ENCODE measurements around the gene DNAJC3. TPM values are rescaled to one million over a fixed set of nuclear protein-coding genes. Genes with fewer than 3 reads are reported as not detected.
"Not testable (repeated sequence)": the region's sequence is repeated elsewhere in the genome, so short reads cannot be mapped to it uniquely, and the experiment has no call there.

The DNAJC3 gene
- total RNA-seq, 1 experiment from 2014 or later: 22.5 TPM

- not testable (repeated sequence) for H3K4me3 ChIP-seq, DNase-seq
These were observed 63.4 kb downstream of the DNAJC3 start for GRCh38 chr13:95740071-95740978.

DNA sequence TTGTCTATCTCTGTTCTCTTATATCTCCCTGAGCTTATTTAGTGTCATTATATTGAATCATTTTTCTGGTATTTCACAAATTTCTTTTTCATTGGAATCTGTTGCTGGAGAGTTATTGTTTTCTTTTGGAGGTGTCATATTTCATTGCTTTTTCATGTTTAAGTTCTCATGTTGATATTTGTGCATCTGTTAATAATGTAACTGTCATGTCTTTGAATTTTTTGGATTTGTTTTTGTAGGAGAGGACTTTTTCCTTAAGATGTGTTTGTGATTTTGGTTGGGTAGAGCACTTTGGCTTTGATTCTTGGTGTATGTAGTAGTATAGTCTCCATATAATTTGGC, 64.0 kb downstream of the DNAJC3 start:
- Histone ChIP-seq H3K9me3 (no peaks in the 10 kb centered on the region), H3K36me3 (no peaks in the 10 kb centered on the region), H3K27me3 (no peaks in the 10 kb centered on the region), H3K4me3 (no peak overlapping the region)
- no peak for DNase-seq

More at GRCh38 chr13:95740071-95740978, 63.4 kb downstream of the DNAJC3 start:
- H3K36me3 ChIP-seq, H3K9me3 ChIP-seq, H3K27me3 ChIP-seq: not testable (repeated sequence)

DNA sequence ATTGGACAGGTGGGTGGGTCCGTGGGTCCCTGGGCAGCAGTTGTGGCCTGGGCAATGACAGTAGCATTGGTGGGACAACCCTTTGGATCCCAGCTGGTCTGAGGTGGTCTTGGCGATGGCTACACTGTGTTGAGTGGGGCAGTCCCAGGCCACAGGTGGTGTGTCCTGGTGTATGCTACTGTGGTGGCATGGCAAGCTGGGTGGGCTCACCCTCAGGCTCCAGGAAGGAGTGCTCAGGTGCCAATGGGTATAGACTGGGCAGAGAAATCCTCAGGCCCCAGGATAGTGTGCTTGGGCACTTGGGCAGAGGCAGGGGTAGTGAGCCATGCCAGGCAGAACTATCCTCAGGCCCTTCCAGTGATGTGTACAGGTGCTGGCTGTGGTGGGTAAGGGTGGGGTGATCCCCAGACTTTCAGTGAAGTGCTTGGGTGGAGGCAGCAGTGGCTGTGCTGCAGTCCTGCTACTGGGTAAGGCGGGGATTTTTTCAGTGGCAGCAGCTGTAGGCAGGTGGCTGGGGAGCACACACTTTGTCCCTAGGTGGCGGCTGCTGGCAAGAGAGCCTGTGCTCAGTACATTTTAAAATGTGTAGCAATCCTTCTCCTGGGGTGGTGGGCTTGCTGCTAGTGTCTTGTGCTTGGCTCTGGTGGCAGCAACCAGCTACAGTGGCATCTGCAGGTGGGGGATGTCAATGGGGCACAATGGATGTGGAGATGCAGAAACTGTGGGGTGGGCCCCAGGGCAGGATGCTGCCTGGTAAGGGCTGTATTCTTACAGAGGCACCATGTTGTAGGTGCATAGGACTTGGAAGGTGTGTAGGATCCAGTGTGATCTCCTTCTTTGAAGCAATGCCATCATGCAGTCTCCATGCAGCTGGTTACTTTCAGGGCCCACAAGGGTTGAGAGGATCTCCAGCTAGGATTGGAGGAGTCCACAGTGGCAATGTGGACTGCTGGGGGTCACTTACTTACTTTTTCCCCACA, 64.9 kb downstream of the DNAJC3 start:
- no peak for DNase-seq
- no peaks in the 10 kb centered on the region for H3K27me3 ChIP-seq

DNA sequence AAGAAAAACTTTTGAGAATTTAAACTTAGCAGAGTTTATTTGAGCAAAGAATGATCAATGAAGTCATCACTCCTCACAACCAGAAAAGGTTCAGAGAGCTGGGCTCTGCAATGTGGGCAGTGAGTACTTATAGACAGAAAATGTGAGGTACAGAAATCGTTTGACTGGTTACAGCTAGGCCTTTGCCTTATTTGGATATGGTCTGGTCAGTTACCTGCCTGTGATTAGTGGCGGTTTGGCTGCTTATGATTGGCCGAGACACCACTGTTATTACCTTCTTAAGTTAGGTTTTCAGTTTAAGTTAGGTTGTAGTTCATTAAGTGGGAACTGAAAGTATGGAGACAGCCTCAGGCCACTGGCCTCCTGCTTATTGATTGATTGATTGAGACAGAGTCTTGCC, 66.3 kb downstream of the DNAJC3 start:
- H3K9me3 ChIP-seq: no peaks in the 10 kb centered on the region
- no peak overlapping the region for H3K4me3 ChIP-seq
- no peaks in the 10 kb centered on the region for H3K27me3 ChIP-seq
- H3K36me3 ChIP-seq: no peaks in the 10 kb centered on the region
- DNase-seq: no peak

More for the DNA sequence above, 64.9 kb downstream of the DNAJC3 start:
- Histone ChIP-seq H3K4me3 (no peak overlapping the region), H3K36me3 (no peaks in the 10 kb centered on the region), H3K9me3 (no peaks in the 10 kb centered on the region)

GRCh38 chr13:95745289-95745688, 68.3 kb downstream of the DNAJC3 start:
- Histone ChIP-seq H3K27me3 (no peaks in the 10 kb centered on the region), H3K9me3 (no peaks in the 10 kb centered on the region), H3K4me3 (no peak overlapping the region), H3K36me3 (no peaks in the 10 kb centered on the region)
- DNase-seq: no peak

- Histone ChIP-seq H3K36me3 (no peaks in the 10 kb centered on the region), H3K4me3 (no peak overlapping the region), H3K27me3 (no peaks in the 10 kb centered on the region), H3K9me3 (no peaks in the 10 kb centered on the region)
- no peak for DNase-seq
These were observed 68.8 kb downstream of the DNAJC3 start for GRCh38 chr13:95745752-95746151.

GRCh38 chr13:95749545-95749944, 72.6 kb downstream of the DNAJC3 start:
- no peaks in the 10 kb centered on the region for H3K9me3 ChIP-seq
- H3K27me3 ChIP-seq: no peaks in the 10 kb centered on the region
- H3K4me3 ChIP-seq: no peak overlapping the region
- peaks cover 4% of the 10 kb centered on the region; the same call in 1 of the 2 replicates for H3K36me3 ChIP-seq
- DNase-seq: no peak

DNA sequence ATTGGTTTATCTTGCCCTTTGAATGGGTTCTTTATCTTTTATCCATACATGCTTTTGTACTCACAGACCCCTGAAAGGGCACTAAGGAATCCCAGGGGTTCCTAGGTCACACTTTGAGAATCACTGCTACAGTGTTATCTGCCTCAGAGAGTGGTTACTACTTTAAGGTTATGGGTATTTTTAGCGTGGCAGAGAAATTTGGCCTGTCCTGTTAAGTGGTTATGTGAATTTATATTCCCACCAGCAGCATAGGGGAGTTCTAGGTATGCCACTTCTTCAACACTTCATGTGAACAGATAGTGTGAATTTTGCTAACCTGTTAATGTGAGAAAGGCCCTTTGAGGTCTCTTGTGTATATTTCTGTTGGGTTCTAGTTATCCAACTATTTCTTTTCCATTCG, 75.7 kb downstream of the DNAJC3 start:
- Histone ChIP-seq H3K9me3 (no peaks in the 10 kb centered on the region), H3K4me3 (no peak overlapping the region)
- no peak for DNase-seq

GRCh38 chr13:95754069-95754468, 77.1 kb downstream of the DNAJC3 start:
- Histone ChIP-seq H3K27me3 (no peaks in the 10 kb centered on the region), H3K9me3 (no peaks in the 10 kb centered on the region), H3K36me3 (peaks cover 4% of the 10 kb centered on the region; the same call in 1 of the 2 replicates), H3K4me3 (no peak overlapping the region)
- peak; percentile 29 for DNase-seq

More for the DNA sequence above, 75.7 kb downstream of the DNAJC3 start:
- H3K36me3 ChIP-seq: peaks cover 4% of the 10 kb centered on the region; the same call in 1 of the 2 replicates
- H3K27me3 ChIP-seq: no peaks in the 10 kb centered on the region

DNA sequence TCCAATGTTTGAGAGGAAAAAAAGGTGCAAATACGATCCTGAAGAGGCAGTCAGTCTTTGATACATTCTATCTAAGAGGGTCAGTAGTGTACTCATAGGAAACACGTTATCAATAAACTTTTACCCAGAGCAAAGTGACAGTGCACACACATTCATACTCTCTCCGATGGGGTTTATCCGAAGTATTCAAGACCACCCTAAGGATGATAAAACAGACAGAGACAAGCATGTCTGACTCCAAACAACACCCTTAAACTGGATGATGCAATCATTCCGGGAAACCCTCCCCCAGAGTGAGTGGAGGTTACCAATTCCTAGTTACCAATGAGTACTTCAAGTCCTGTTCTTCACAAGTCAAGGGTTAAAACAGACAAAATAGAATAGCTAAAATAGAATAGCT, 79.1 kb downstream of the DNAJC3 start:
- DNase-seq: no peak
- no peaks in the 10 kb centered on the region for H3K9me3 ChIP-seq
- H3K27me3 ChIP-seq: no peaks in the 10 kb centered on the region
- H3K36me3 ChIP-seq: peaks cover 4% of the 10 kb centered on the region; the same call in 1 of the 2 replicates
- H3K4me3 ChIP-seq: no peak overlapping the region

- H3K9me3 ChIP-seq, H3K27me3 ChIP-seq, DNase-seq, H3K4me3 ChIP-seq, H3K36me3 ChIP-seq: not testable (repeated sequence)
These were observed 85.7 kb downstream of the DNAJC3 start for GRCh38 chr13:95762626-95763025.

- no peak for DNase-seq
- H3K36me3 ChIP-seq: peaks cover 3% of the 10 kb centered on the region
- no peaks in the 10 kb centered on the region for H3K9me3 ChIP-seq
- H3K27me3 ChIP-seq: no peaks in the 10 kb centered on the region
- H3K4me3 ChIP-seq: no peak overlapping the region
These were observed 86.7 kb downstream of the DNAJC3 start for GRCh38 chr13:95763601-95764000.

- no peaks in the 10 kb centered on the region for H3K27me3 ChIP-seq
- H3K9me3 ChIP-seq: no peaks in the 10 kb centered on the region
- H3K4me3 ChIP-seq: no peak overlapping the region
- no peak for DNase-seq
- no peaks in the 10 kb centered on the region; the same call in none of the 2 replicates for H3K36me3 ChIP-seq
These were observed 95.0 kb downstream of the DNAJC3 start for GRCh38 chr13:95771905-95772304.

GRCh38 chr13:95779522-95779921, 102.6 kb downstream of the DNAJC3 start:
- no peak for DNase-seq
- no peak overlapping the region for H3K4me3 ChIP-seq
- H3K36me3 ChIP-seq: peaks cover 16% of the 10 kb centered on the region
- no peaks in the 10 kb centered on the region for H3K27me3 ChIP-seq
- H3K9me3 ChIP-seq: peaks cover 3% of the 10 kb centered on the region; the same call in 1 of the 2 replicates

GRCh38 chr13:95781016-95781415, 104.1 kb downstream of the DNAJC3 start:
- H3K4me3 ChIP-seq: no peak overlapping the region
- H3K27me3 ChIP-seq: no peaks in the 10 kb centered on the region

DNA sequence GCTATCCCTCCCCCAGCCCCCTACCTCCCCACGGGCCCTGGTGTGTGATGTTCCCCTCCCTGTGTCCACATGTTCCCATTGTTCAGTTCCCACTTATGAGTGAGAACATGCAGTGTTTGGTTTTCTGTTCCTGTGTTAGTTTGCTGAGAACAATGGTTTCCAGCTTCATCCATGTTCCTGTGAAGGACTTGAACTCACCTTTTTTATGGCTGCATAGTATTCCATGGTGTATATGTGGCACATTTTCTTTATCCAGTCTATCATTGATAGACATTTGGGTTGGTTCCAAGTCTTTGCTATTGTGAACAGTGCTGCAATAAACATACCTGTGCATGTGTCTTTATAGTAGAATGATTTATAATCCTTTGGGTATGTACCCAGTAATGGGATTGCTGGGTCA, 105.0 kb downstream of the DNAJC3 start:
- peaks cover 25% of the 10 kb centered on the region for H3K36me3 ChIP-seq
- not testable (repeated sequence) for DNase-seq, H3K9me3 ChIP-seq, H3K27me3 ChIP-seq, H3K4me3 ChIP-seq

More at GRCh38 chr13:95781016-95781415, 104.1 kb downstream of the DNAJC3 start:
- Histone ChIP-seq H3K9me3 (peaks cover 3% of the 10 kb centered on the region; the same call in 1 of the 2 replicates), H3K36me3 (peaks cover 19% of the 10 kb centered on the region)
- no peak for DNase-seq

DNA sequence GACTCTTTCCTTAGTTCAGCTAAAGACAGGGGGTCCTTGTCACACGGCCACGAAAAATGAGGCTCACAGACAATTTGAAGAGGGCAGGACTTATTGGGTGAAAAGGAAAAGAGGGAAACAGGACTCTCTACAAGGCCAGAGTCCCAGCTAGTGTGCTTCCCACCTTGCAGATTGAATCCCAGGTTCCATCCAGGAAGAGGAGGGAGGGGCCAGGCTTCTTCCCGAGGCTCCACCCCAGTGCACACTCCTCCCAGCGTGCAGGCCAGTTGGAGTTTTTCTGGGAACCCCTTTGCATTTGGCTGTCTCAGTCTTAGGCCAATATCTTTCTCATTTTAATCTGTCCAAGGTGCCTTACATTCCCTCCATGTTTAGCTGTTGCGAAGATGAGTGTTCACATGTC, 106.8 kb downstream of the DNAJC3 start:
- H3K9me3 ChIP-seq: peaks cover 3% of the 10 kb centered on the region; the same call in 1 of the 2 replicates
- peaks cover 26% of the 10 kb centered on the region for H3K36me3 ChIP-seq
- H3K27me3 ChIP-seq: no peaks in the 10 kb centered on the region
- DNase-seq: no peak
- H3K4me3 ChIP-seq: no peak overlapping the region

Measured in MG63 (cell line).